Spleen (tissue), 7 donors: ENCODE results near the gene ZGPAT.

Source experiments
- CTCF ChIP-seq, 11 experiments: fragments of 200-600 bp in 7 of 11; fragments of 450-650 bp in 4 of 11; sonication (generic) in 4 of 11; IDR thresholded peaks in 8 of 11; conservative IDR thresholded peaks in 3 of 11; 1 replicate in 7 of 11; 2 replicates in 4 of 11; pipeline versions ENCODE4 v1.4.0 to v1.8.0; 2016 to 2021; ENCODE audit warnings: antibody characterized with exemption in 11 of 11, inconsistent platforms in 4 of 11, mild to moderate bottlenecking in 1 of 11
- POLR2A ChIP-seq, 3 donors: fragments of 450-650 bp; IDR thresholded peaks; one replicate each; pipeline ENCODE4 v1.5.1; 2017; ENCODE audit warnings: antibody characterized with exemption in 3 of 3, mild to moderate bottlenecking in 1 of 3
- donor health status: DM: no; HTN: no; CAD: no; lungs with moderate emphysema.
- donor health status: DM: no; HTN: no; CAD: no.
- donor health status: DM: no; HTN: no; CAD: no.

- TF ChIP-seq POLR2A (IDR thresholded peaks at IDR 0.05), result no peak
- no peak for TF ChIP-seq CTCF (IDR thresholded peaks at IDR 0.05 in 8 of 11, conservative IDR thresholded peaks at IDR 0.05 in 3 of 11)
Measured at GRCh38 chr20:63734946-63735858, 27.4 kb downstream of the ZGPAT start.
